NCI-H146 treated with DMSO at 0.1 percent for 48 hours (cell line): ENCODE measurements around the gene LY6G6C.

ENCODE experiments used
- DNase-seq: peaks from one replicate; lab custom pipeline; 2025; ENCODE audit not compliant: unreplicated experiment; lab: John Stamatoyannopoulos, UW

LY6G6C gene, protein sequence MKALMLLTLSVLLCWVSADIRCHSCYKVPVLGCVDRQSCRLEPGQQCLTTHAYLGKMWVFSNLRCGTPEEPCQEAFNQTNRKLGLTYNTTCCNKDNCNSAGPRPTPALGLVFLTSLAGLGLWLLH

DNA sequence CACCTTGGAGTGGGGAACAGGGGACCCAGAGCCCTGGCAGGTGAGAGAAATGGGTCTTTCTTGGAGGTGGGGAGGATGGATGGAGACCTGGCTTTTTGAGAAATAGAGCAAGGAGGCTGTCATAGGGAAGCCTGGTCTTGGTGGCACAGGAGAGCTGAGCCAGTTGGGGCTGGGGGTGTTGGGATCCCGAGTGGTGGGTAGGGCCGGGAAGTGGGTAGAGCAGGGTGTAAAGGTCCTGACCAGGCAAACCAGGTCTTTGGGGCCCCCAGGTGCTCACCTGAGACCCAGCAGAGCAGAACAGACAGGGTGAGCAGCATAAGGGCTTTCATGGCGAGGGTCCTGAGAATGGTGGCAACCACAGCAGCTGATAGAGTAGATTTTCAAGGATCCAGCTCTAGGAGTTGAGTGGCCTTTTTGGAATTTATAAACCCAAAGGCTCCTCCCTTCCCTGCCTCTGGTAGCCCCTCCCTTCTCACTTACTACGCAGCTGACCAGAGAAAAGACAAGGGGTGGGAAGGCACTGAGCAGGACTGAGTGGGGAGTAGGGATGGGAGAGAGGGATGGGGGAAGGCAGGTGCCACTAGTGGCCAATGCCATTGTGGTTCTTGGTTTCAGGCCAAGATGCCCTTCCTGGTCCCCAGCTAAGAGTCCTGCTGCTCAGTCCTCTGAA is at the start of gene LY6G6C:
Gene LY6G6C, minus strand, starts transcription at position 396 of the 670 bp plus-strand sequence. Its CDS starts 67 bp downstream, at position 329.
- DNase-seq: no peak

DNA sequence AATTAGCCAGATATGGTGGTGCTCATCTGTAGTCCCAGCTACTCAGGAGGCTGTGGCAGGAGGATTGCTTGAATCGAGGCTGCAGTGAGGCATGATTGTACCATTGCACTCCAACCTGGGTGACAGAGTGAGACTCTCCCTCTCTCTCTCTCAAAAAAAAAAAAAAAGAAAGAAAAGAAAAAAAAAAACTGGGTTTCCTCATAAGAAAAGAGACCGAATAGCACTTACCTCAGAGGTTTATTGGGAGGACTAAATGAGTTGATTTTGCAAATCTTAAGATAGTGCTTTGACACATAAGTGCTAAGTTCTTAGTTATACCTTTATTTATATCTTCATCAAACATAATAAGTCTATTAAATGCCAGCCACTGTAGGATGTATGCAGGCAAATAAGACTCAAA is 49.3 kb upstream of the LY6G6C start:
- no peak for DNase-seq

DNA sequence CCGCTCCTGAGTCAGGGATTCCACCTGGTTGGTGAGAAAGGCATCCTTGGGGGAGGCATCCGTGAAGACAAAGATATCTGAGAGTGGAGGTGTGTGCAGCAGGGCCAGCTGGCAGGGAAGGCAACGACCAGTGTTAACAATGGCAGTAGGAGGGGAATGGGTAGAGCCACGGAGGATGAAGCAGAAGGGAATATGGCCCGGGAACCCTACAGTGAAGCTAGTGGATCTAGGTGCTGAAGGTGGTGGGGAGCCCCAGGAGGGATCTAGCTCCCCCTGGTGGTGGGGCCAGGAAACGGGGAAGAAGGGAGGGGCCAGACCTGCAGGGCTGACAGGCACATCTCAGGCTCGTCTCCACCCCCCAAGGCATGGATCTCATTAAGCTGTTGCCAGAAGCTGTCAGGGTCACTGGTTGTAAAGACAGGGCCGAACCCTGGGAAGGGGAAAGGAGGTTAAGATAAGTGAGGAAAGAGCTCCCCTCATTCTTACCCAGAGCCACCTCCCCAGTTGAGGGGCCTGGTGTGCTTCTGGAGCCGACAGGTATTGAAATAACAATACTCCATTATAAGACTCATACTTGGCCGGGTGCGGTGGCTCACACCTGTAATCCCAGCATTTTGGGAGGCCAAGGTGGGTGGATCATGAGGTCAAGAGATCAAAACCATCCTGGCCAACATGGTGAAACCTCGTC is 48.3 kb upstream of the LY6G6C start:
- peak; percentile 70 for DNase-seq

DNA sequence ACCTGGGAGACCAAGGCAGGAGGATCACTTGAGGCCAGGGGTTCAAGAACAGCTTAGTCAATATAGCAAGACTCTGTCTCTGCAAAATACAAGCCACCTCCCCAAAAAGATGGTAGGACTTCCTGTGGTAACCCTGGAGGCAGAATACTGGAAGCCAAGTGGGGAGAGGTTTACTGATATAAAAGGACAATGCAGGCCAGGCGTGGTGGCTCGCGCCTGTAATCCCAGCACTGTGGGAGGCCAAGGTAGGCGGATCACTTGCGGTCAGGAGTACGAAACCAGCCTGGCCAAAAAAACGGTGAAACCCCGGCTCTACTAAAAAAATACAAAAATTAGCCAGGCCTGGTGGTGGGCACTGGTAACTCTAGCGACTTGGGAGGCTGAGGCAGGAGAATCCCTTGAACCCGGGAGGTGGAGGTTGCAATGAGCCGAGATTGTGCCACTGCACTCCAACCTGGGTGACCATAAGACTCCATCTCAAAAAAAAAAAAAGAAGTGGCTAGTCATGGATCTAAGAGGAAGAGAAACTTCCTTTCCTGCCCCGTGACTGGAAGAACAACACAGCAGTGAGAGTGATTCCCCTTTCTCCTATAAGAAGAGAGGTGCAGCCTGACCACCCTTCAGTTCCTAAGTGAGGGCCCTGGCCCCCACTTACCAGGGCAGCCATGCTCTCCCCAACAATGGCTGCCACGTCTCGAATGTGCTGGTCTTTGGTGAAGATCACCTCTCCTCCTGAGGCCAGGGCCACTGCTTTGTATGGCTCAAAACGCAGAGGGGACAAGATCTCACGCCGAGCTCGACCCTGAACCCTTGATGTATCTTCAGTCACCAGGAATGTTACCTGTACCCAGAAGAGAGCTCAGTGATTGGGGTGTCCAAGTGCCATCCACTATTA is 47.1 kb upstream of the LY6G6C start:
- DNase-seq: no peak

DNA sequence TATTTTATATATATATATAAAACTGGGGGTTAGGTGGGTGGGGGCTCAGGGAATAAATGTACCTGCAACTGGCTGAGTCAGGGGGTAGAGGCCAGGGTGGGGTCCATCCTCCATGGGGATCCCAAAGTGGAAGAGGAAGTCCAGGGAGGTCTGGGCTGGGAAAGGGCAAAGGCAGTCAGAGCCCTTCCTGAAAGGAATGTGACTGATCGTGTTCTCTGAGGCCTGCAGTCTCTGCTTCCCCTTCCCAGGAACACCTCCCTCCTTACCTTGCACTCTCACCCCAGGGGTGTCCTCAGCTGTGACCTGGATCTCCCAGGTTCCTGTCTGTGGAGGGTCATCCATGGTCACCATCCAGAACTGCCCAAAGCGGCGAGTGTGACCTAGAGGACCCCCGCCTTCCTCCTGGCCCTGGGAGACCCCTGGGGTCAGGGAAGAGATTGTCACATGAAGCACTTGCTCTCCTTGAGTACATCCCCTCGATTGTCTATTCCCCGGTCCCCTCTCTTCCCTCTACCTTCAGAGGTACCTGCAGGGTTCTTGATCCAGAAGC is 45.6 kb upstream of the LY6G6C start:
- DNase-seq: no peak

DNA sequence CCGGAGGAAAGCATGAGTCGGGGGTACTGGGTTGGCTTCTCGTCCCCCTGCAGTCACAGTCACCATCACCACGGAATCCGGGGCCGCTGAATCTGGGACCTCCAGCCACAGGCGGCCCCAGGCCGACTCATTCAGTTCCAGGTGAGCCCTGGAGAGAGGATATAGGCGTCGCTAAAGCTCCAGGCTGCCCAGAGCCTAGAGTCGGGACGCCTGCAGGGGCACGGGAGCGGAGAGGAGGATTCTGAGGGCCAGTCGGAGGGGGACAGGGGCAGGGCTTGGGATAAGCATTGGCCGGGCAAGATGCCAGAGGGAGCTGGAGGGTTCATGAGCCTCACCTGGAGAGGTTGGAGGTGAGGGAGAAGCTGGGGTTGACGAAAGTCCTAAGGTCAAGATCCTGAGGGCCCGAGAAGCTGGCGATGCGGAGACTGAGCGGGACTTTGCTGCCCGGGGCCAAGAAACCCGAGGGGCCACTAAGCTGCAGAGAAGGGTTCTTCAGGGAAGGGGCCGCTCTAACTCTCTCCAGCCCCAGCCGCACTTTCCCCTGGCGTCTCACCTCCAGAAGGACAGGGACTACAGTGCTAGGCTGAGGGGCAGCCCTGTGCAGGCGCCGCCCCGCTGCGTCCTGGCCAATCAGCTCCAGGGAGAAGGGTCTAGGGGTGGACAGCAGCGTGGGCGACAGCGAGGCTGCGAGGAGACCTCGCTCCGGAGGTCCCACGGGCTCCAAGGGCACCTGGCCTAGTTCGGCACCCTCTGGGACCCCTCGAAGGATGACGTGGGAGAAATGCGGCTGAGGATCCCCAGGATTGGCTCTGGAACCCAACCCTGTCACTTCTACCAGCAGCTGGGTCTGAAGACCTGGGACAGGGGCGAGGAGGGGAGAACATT is 44.6 kb upstream of the LY6G6C start:
- no peak for DNase-seq

DNA sequence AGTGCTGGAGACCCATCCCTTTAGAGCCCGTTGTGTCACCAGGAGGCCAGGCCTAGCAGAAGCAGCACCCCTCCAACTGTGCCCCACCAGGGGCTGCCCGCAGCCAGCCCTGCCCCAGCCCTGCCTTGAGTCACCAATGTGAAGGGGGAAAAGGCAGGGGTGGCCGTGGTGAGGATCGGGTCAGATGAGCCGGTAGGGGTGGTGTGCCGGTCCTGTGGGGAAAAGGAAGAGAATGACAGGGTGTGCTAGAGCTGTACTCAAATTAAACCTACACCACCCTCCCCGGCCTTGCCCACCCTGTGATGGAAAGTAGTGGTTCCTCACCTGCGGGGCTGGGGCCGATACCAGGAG is 44.0 kb upstream of the LY6G6C start:
- DNase-seq: no peak

DNA sequence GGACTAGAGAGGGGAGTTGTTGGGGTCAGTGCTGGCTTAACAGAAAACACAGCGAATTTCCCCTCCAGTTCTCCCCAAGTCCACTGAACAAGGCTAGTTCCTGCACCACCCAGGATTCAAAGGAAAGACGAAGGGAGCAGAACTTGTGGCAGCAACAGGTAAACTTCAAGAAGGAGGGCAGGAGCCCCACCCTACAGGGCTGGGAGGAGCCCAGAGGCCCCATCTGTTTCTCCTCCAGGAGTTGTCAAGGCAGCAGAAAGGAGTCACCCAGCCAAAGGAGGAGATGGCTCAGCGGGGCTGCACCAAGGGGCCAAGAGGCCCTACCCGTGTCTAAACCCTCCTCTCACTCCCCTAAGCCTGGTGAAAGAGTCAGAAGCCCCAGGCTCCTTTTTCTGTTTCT is 42.7 kb upstream of the LY6G6C start:
- no peak for DNase-seq

DNA sequence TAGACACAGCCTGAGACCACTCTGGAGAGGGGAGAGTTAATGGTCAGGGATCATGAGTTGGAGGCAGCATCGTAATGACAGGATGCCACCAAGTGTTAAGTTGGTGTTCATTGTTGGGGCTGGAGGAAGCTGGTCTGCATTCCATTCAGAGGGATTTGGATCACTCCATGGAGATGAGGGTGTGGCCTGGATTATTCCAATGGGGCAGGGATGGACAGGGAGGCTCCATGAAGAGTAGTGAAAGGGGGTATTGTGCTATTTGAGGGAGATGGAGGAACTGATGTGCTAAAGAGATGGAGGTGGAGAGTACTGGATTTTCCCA is 42.0 kb upstream of the LY6G6C start:
- DNase-seq: no peak

DNA sequence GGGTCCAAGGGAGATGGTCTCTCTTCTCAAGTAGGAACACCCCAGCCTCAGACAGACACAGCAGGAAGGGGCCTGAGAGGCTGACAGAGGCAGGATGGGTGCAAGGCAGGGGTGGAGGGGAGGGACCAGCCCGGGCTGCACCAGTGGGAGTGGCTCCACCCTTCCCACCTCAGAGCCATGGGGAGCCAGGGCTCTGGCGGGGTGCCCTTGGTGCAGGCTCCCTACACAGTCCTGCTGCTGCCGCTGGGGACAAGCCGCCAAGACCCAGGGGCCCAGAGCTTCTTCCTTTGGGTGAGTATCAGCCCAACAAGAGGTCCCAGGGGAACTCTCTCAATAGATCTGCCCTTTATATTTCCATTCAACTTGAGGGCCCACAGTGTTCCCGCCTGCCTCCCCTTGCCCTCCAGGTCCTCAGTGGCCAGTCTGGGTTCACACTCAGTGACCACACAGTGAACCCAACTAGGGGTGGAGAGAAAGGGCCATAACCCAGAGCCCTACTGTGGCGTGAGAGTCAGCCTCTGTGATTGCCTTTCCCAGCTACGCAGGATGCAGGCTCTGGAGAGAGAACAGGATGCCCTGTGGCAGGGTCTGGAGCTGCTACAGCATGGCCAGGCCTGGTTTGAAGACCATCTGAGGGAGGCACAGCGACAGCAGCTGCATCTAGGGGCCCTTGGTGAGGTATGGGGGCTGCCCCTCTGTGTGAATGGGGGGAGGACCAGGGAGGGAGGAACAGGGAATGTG is 41.5 kb upstream of the LY6G6C start:
- DNase-seq: no peak

DNA sequence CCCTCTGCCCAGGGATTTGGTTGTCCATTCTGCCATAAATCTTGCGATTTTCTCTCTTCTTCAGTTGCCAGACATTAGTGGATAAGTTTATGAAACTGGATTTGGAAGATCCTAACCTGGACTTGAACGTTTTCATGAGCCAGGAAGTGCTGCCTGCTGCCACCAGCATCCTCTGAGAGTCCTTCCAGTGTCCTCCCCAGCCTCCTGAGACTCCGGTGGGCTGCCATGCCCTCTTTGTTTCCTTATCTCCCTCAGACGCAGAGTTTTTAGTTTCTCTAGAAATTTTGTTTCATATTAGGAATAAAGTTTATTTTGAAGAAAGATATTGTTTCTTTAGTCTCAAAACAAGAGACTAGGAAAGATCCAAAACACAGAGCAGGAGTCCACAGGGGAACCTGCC is 40.8 kb upstream of the LY6G6C start, which contains the start of gene SAPCD1:
Gene SAPCD1, plus strand, starts transcription at position 301 of the 400 bp plus-strand sequence. CDS start 399 bp downstream, outside the sequence.
- no peak for DNase-seq

DNA sequence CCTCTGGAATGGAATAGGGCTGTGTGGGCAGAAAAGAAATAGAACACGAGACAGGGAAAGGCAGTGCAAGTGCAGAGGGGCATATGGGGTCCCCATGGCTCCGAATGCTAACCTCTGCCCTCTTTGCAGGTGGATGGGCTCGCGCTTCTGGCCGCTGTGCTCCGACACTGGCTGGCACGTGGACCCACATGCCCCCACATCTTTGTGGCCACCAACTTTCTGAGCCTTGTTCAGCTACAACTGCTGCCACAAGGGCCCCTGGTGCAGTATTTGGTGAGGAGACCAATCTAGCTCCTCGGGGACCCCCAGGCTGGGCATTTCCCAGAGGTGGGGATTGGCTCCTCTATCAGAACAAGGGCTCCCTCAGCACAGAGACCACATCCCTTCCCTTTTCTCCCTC is 39.8 kb upstream of the LY6G6C start:
- no peak for DNase-seq

DNA sequence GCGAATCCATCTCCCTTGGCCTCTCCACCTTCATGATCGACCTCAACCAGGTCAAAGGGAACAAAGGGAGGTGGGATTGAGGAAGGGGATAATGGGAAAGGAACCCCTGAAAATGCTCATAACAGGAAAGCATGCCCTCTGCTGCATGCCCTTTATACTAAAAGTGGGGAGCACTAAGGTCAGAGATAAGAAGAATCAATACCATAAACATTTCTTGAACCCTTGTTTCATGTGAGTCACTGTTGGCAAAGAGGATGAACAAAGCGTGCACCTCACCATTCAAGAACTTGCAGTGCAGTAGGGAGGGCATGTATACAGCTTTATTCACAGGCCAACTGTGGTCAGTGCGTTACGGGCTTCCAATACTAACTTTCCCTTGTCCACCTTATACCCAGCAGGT is 39.2 kb upstream of the LY6G6C start:
- no peak for DNase-seq

DNA sequence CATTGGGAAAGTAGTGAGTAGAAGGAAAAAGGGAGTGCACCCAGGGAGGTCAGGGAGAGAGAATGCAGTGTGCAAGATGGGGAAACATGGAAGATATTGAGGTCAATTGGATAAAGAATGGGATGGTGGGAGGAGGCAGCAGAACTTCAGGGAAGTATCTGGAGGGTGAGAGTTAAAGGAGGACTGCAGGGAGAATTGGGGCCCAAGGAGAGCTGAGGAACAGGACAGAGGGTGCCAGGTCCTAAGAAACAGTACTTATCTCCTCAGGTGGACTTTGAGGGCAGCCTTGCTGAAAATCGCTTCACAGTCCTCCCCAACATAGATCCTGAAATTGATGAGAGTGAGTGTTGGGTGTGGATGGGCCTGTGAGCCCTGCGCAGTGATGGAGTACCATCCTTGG is 36.7 kb upstream of the LY6G6C start:
- no peak for DNase-seq

DNA sequence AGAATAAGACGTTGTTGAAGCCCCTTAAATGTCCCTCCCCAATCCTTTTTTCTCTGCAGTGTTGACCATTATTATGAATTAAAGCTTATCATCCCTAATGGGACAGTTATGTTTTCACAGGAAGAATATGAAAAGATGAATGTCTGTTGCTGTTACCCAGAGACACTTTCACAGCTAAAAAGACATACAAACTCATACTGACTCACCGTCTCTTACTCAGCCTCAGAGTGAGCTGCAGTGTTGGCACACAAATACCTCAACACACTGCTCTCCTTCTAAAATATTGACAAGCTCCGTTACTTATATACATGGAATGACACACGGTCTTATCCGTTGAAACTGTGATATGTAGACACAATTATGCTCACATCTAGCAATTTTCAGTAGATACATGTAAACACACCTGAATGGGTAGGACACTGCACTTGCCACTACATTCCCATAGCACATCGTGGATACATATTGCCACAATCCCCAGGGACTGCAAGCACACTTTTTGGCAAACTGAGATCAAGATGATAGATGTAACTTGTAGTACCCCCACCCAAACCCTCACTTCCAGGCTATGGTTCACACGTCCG is 31.3 kb upstream of the LY6G6C start:
- DNase-seq: no peak

DNA sequence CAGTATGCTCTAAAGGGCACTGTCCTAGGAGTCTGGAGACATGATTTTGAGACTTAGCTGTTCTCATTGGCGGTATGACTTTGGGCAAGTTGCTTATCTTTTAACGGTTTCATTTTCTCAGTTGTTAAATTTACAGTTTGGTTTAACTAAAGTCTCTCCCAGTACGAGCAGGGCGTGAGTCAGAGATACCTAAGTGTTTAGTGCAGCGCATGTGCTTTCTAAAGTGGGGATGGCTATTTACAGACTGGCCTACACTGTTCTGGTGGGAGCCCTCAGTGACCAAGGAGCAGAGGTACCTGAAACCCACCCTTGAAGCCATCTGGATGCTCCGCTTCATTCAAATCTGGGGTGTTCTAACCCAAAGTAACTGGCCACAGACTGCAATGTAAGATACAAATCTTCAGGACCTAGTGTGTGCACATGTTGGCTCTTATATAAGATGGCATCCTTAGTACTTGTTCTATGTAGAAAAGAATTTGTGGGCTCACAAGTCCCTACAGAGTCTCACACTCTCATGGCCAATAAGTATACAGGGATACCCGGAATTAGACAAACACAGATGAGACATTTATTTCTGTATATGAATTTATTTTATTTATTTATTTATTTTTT is 29.0 kb upstream of the LY6G6C start:
- DNase-seq: no peak

DNA sequence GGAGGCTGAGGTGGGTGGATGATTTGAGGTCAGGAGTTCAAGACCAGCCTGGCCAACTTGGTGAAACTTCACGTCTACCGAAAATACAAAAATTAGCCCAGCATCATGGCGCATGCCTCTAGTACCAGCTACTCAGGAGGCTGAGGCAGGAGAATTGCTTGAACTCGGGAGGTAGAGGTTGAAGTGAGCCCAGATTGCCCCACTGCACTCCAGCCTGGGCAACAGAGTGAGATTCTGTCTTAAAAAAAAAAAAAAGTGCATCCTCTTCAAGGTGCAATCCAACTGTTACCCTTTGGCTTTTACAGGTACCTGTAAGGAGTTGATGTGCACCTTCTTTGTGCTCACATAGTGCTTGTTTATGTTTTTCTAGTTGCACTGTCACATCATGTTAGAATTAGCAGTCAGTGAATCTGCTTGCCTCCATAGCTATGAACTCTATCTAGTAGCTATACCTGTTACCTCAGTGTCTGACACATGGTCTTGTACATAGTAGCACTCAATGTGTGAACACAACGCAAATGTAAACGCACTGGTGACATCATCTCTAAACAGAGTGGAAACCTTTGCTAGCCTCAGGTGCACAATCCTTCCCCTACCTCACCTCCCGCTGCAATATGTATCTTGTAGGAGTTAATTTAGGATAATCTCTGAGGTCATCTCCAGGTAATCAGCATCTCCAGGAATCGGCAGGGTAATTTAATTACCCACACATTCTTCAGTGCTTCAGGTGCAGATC is 27.9 kb upstream of the LY6G6C start:
- no peak for DNase-seq

DNA sequence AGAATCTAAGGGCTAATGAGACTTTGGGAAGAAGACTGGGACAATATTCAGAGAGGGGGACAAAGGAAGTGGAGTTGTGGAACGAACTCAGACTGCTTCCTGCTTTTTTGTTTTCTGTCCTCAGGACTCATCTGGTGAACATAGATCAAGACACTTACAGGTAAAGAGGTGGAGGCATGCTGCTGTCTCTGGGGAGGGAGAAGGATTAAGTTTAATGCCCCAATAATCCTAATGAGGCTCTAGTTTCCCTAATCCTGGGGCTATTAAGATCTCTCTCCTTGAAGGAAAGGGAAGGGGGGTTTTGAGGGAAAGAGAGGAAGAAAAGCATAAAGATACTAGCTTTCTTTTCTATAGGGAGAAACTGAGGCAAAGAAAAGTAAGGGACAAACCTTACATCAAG is 22.9 kb upstream of the LY6G6C start:
- no peak for DNase-seq
